NT2/D1 (cell line): Measurements from ENCODE around the gene STK32B.

Experiments used
- SUZ12 ChIP-seq: IDR thresholded peaks from 2 replicates; pipeline ENCODE4 v1.6.1; 2011; ENCODE audit not compliant: insufficient read length, insufficient read depth; ENCODE audit errors: extremely low read depth
- YY1 ChIP-seq: IDR thresholded peaks from 2 replicates; pipeline ENCODE4 v1.6.1; 2011; ENCODE audit not compliant: insufficient read length, insufficient read depth

GRCh38 chr4:5014007-5014682 is 37.1 kb upstream of the STK32B start:
- no peak for TF ChIP-seq YY1
- TF ChIP-seq SUZ12, result no peak
